ENCODE results near the gene HPS4.

The HPS4 gene

DNA sequence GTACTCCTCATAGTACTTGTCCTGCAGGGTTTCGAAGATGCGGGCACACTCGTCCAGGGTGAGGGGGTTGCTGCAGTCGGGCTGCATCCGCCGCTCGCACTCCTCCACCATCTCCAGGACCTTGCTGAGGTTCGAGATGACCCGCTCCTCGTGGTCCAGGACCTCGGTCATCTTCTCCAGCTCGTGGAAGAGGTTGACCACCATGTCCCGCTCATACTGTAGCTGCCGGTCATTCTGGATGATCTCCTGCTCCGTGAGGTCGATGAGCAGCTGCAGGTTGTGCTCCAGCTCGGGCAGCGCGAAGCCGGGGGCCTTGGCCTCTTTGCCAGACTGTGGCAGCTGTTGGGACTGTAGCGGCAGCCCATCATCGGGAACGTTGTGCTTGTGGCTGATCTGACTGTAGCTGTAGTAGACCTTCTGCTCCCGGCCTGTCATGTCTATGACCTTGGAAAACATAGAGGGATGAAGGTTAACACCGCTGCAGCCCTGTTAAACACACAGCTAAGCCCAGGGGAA is 15.7 kb upstream of the HPS4 start:
- in situ Hi-C loops (cut with MboI; ENCODE audit: low sequenced_read_pairs) = no loop called here

DNA sequence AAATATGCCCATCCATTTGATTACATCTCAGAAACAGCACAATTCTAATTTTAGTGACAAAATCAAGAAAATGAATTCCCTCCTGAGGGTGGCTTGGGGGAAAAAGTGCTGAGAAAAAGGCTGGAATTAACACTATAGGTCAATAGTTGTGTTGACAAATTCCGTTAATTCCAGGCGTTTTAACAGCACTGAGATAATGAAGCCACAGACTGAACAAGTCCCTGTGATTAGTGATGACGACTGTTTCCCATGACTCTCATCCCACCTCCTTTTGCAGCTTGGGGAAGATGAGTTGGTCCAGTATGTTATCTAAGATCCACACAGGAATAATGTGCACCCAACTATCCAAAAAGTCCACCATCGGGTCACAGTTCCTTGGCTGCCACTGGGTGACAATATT is 12.9 kb upstream of the HPS4 start:
- in situ Hi-C loops (cut with MboI; ENCODE audit: low sequenced_read_pairs) = no loop called here

DNA sequence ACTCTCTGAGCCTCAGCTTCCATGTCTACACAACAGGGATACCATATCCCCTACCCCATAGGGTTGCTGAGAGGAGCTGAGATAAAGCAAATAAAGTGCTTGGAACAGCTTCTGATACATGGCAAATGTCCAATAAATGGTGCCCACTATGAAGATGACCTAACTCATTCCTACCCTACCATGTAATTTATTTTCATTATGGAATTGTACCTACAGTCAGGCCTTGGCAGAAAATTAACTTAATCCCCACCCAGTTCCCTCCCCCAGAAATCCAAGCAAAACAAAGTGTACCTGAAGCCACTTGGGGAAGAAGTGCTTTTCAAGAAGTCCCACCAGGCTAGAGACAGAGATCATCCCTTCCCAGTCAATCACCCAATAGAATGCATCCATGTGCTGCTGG is 10.9 kb upstream of the HPS4 start:
- in situ Hi-C loops (cut with MboI; ENCODE audit: low sequenced_read_pairs) = no loop called here

DNA sequence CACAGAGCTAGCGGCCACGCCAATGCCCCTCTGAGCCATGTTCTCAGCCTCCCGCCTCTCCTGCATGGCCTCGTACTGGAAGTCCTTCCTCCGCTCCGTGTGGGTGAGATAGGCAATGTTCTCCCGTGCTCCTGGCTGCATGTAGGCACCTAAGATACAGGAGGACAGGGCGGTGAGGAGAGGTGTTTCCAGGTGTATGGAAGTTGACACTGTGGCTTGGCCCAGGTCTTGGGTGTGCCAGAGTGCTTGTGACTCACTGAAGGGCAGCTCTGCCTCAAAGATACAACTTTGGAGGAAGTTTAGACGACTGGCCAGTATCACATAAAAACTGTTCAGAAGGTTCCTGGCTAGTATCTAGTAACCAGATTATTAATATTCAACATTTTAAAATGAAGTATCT is 8.6 kb upstream of the HPS4 start:
- in situ Hi-C loops (cut with MboI; ENCODE audit: low sequenced_read_pairs) = no loop called here

DNA sequence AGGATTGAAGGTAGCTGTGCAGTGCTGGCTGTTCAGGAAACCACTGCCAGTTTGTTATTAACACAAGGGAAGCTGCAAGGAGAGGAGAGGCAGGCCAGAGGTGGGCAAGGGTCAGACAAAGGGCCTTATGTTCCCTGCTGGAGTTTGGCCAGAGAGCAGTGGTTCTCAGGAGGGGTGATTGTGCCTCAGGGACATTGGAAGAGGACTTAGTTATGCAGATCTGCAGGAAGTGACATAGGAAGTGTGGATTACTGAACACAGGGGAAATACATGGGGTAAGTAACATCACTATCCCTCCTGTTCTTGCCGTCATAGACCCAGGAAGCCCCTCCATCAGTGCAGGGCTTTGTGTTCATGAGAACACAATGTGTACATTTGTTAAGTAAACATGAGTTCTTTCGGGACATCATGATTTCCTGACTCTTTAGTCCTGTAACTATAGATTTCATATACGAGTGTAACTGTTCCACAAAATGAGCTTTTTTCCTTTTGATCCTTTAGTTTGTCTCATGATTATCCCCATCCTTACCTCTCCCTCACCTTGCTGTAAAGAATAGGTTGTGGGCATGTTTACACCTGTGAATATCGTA is 6.0 kb upstream of the HPS4 start:
- in situ Hi-C loops (cut with MboI; ENCODE audit: low sequenced_read_pairs) = no loop called here

DNA sequence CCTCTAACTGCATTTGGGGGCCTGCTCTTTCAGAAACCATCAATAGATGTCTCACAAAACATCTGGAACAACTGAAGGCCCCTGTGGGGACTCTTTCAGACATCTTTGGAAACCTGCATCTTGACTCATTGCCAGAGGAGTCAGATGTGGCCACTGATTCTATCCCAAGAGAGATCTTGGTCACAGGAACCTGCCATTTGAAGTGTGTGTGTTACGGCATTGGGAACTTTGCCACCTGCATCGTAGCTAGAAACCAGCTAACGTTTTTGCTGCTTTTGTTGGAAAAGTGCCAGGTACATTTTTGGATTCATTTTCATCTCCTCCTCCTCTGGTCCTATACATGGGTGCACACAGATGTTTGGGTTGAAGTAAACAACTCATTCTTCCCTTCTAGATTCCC is 4.4 kb upstream of the HPS4 start:
- in situ Hi-C loops (cut with MboI; ENCODE audit: low sequenced_read_pairs) = no loop called here

DNA sequence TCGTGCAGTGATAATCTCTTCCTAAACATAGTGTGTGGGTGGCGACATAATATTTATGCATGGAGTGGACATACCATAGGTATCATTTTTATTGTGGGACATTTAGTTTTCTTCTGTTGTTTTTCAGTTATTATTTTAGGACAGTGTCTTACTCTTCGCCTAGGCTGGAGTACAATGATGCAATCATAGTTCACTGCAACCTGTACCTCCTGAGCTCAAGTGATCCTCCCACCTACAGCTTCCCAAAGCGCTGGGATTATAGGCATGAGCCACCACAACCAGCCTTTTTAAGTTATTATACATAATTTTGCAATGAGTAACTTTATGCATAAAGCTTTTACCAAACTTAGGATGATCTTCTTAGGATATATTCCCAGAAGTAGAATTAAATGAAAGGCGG is 2.8 kb upstream of the HPS4 start:
- in situ Hi-C loops (cut with MboI; ENCODE audit: low sequenced_read_pairs) = no loop called here

DNA sequence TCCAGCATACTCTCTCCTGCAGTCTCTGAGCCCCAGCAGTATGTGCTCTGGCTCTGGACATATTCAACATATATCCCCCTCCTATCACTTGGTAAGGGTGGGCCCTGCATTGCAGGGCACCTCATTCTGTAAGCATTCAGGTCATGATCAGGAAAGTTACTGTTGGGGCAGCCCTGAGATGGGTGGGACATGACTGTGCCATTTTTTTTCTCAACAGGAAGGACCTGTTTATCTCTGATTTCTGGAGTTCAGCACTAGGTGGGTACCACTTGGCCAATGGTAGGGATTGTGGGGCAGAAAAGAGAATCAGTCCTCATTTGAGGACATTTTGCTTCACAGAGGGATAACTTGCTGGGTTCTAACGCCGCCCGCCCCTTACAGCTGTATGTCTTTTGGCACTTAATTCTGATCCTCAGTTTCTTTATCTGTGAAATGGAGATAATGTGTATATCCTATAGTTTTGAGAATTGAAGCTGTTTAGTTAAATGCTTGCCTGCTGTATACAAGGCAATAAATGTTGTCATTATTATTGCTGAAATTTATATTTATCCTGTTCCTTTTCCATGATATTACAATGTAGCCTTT is 2.3 kb upstream of the HPS4 start:
- in situ Hi-C loops (cut with MboI; ENCODE audit: low sequenced_read_pairs) = no loop called here

DNA sequence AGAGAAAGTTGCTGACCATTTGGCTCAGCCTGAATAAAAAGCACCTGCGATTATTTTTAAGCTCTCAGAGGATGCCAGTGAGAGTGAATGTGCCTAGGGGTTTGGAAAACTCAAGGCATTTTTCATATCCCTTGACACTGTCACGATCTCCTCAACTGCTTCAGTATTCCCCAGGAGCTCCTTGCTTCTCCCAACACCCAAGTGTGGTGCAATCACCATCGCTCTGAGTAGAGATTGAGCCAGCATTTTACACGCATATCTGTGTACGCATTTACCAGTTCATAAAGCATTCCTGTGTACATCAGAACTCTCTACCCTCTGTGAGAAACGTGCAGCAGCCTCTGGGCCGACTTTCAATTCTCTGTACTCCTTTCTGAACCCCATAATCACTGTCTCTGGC is 1.4 kb upstream of the HPS4 start:
- in situ Hi-C loops (cut with MboI; ENCODE audit: low sequenced_read_pairs) = no loop called here

DNA sequence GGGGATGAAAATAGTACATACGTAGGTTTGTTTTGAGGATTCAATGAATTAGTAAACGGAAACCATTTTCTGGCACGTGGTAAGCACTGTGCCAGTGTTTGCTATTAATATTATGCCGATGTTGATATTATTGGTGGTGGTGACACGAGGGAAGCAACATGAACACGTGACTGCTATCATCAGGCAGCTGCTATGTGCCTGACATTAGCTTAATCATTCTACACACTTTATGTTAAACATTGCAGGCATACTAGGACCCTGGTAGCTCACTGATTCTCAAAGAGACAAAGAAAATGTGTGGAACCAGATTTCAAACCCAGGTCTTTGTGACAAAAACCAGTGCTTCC is 750 bp upstream of the HPS4 start:
- in situ Hi-C loops (cut with MboI; ENCODE audit: low sequenced_read_pairs) = no loop called here

DNA sequence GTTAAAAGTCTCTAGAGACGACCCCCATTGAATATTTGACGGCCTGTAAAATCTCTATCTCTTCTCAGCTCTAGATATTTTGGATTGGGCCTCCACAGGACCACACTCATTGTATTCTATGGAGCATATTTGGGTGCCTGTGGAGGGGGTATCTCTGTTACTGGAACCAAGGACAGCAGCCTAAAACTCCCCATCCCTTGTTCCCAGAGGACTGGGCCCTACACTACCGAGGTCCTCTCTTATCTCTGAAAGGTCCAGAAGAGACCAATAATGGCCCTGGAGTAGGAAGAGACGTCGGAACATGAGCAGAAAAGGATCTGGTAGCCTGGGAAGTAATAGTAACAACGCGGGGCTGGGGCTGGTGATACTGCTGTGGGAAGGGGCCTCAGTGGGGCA is 542 bp downstream of the HPS4 start:
- in situ Hi-C loops (cut with MboI; ENCODE audit: low sequenced_read_pairs) = no loop called here

DNA sequence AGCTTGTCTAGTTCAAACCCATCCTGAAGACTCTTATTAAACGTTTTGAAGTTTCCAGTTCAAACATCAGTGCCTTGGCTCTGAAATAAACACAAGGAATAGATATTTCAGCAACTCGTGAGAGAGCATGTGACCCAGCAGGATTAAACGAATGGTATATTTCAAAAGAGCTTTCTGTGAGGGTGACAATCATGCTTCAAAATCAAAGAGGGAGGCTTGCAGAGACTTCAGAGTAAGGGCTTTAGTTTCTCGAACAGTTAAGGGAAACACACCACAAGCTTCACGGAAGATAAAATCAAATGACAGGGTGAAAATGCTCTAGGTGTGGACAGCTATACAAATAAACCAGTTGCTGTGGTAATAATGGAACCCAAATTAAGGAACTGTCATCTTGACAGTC is 1.4 kb downstream of the HPS4 start:
- in situ Hi-C loops (cut with MboI; ENCODE audit: low sequenced_read_pairs) = no loop called here

DNA sequence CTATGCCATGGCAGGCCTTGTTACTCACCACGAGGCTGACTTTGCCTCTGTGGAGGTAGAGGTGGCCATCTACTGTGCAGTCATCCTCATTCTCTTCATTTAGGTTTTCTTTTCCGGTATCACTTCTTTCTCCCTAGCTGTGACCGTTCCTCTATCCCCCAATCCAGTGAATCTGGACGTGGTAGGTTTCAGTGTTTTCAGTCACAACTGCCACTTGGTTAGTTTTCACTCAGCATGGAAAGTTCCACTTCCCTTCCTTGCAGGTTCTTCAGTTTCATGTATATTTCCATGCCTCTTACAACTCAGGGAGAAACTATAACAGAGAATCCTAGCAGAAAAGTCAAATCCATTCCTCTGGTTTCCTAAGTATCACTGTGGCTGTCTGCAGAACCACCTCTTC is 1.9 kb downstream of the HPS4 start:
- in situ Hi-C loops (cut with MboI; ENCODE audit: low sequenced_read_pairs) = no loop called here

DNA sequence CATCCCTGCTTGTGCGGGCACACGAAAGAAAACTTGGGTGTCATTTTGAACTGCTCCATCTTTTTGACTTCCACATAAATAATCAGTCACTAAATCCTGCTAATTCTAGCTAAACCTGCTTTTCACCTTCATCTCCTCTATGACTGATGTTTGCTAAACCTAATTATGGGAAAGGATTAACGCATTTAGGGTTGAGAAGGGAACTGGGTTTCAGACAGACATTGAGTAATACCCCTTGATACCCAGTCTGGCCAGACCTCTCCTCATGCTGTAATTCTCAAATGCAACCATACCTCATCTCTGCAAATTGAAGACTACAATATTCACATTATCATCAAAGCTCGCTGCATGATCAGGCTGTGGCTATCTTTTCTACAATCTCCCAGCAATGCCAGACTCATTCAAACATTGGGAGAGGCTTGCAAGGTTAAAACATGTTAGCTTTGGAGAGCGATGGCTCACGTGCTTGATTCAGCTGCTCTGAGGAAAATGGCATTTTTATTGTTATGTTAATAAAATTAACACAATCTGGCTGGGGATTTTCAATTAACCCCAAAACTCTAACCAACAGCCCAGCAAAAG is 2.4 kb downstream of the HPS4 start:
- in situ Hi-C loops (cut with MboI; ENCODE audit: low sequenced_read_pairs) = no loop called here

DNA sequence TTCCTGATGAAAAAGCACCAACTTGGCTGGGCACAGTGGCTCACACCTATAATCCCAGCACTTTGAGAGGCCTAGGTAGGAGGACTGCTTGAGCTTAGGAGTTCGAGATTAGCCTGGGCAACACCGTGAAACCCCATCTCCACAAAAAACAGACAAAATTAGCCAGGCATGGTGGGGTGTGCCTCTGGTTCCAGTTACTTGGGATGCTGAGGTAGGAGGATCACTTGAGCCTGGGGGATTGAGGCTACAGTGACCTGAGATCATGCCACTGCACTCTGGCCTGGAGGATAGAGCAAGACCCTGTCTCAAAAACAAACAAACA is 3.0 kb downstream of the HPS4 start:
- in situ Hi-C loops (cut with MboI; ENCODE audit: low sequenced_read_pairs) = no loop called here

DNA sequence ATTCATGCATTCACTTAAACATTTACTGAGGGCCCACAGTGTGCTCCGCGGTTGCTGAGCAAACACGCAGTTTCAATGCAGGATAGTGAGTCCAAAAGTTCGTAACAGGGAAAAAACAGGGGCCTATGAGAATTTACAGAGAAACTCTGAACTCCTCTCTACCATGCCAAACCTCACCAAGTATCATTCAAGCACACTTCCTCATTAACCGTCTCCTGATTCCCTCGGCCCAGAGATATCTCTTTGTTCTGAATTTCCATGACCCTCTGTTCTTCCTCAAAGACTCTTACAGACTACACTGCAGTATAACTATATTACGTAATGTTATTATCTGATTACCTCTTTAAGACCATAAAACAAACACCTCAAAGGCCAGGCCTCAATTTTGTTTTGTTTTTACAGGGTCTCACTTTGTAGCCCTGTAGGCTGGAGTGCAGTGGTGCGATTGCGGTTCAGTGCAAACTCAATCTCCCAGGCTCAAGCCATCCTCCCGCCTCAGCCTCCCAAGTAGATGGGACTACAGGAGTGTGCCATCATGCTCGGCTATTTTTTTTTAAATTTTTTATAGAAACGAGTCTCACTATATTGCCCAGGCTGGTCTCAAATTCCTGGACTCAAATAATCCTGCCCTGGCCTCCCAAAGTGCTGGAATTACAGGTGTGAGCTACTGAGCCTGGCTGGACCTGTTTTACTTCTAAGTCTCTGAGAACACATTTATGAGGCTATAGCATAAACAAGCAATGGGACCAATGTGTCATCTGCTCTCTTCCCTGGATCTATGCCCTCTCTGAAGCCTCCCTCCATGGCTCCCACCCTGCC is 3.6 kb downstream of the HPS4 start:
- in situ Hi-C loops (cut with MboI; ENCODE audit: low sequenced_read_pairs) = no loop called here

DNA sequence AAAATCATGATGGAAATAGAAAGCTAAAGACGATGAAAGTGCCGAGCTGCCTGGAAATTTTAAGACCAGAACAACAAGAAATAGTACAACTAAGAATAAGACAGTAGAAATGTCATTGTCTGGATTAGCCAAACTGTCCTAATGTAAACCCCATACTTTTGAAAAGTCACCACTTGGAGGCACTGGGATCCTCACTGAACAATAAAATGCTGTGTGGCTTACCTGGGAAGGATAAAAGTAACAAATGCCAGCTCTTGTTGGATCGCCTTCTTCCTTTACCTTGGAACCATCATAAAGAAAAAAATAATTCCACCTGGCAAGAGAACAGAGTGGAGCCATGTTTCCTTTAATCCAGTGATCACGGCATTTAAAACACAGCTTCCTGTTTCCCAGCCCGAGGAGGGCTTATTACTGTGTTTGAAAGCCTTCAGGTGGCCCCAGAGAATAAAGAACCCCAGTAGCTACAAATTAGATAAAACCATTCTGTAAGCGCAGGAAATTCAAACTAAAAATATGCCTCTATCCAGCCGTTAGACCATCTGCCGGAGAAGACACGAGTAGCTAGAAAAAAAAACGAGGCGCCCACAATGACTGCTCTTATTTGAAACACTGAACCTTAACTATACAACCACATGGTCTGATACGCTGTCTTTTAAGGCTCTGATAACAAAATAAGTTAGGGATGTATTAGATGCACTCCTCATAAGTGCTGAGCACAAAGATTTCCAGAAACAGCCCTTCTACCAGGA is 4.4 kb downstream of the HPS4 start:
- in situ Hi-C loops (cut with MboI; ENCODE audit: low sequenced_read_pairs) = no loop called here

DNA sequence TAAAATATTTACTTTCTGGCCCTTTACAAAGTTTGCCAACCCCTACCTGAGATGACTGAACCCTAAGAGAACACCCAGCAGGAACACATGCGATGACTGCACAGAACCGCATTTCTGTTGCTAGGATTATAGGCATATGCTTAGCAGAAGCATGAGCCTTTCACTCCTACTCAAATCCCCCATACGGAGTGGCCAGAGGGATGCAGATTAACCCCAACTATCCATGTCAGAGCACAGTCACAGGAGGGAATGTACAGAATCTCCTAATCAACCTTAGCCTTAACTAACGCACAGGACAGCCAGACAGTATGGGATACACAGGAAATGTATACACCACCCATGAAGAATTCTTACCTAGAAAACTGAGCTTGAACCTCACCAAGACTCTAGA is 6.2 kb downstream of the HPS4 start:
- in situ Hi-C loops (cut with MboI; ENCODE audit: low sequenced_read_pairs) = no loop called here

DNA sequence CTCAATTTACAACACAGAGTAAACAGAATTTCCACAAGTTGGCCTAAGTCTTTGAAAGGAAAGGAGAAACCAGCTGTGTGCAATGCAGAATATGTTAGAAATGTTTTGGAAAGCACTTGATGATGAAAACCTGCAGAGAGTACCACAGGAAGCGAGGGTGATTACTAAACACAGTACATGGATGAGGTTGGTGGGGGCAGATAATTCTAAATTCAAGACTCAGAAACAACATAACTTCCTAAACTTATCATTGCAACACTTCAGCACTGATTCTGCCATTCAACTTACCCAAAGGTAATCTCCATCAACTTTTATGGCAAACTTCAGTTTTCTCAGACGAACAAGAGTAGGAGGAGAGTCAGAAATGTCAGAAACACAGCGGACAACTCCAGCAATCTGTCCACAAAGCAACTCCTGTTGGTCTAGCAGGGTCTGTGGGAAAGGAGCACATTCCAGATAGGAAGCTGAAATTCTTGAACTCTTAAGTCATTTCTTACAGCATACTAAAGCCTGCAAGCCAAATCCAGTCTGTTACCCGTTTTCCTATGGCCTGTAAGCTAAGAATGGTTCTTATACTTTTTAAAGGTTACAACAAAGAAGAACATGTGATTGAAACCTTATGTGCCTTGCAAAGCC is 6.8 kb downstream of the HPS4 start:
- in situ Hi-C loops (cut with MboI; ENCODE audit: low sequenced_read_pairs) = no loop called here

DNA sequence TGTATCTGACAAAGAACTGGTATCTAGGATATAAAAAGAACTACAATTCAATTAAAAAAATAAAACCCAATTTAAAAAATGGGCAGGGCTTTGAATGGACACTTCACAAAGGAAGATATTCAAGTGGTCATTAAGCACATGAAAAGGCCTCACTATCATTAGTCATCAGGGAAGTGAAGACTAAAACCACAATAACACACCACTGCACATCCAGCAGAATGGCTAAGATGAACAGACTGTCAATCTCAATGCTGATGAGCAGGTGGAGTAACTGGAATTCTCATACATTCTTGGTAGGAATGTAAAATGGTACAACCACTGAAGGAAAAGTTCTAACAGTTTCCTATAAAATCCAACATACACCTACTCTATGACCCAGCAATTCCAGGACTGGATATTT is 8.9 kb downstream of the HPS4 start:
- in situ Hi-C loops (cut with MboI; ENCODE audit: low sequenced_read_pairs) = no loop called here

DNA sequence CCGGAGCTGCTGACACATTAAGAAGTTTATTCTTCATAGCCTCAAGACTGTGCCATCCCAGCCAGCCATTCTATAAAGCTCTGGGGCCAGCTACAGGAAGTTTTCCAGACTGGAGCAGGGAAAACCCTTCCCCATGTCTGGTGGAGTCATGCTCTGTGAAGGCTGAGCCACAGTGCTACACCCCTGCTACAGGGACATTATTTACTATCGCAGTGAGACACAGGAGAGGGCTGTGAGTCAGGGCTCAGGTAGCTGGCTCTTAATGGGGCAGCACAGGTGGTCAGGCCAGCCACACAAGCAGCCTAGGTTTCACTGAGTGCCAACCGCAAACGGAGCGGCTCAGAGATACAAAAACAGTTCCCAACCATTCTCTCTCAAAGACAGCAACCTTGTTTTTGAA is 12.1 kb downstream of the HPS4 start:
- in situ Hi-C loops (cut with MboI; ENCODE audit: low sequenced_read_pairs) = no loop called here
